Liver (tissue), 3 donors: ENCODE measurements around the gene CTPS2.

Source experiments
- GABPA ChIP-seq, 2 donors: IDR thresholded peaks in 1 of 2; conservative IDR thresholded peaks in 1 of 2; 2 replicates each; pipeline ENCODE4 v1.6.1; 2016; ENCODE audit warnings: antibody characterized with exemption in 2 of 2, mild to moderate bottlenecking in 1 of 2, moderate library complexity in 1 of 2
- HNF4G ChIP-seq: IDR thresholded peaks from 2 replicates; pipeline ENCODE4 v1.6.1; 2016; ENCODE audit warnings: antibody characterized with exemption
- JUND ChIP-seq, 2 donors: IDR thresholded peaks; 2 replicates each; pipeline ENCODE4 v1.6.1; 2016; ENCODE audit warnings: antibody characterized with exemption in 2 of 2
- RAD21 ChIP-seq, 2 donors: IDR thresholded peaks; 2 replicates each; pipeline ENCODE4 v1.6.1; 2016; ENCODE audit warnings: antibody characterized with exemption in 2 of 2, mild to moderate bottlenecking in 2 of 2
- RXRA ChIP-seq, 2 donors: IDR thresholded peaks; 2 replicates each; pipeline ENCODE4 v1.6.1; 2017 to 2018; ENCODE audit warnings: antibody characterized with exemption in 2 of 2, mild to moderate bottlenecking in 1 of 2
- SP1 ChIP-seq: IDR thresholded peaks from 2 replicates; pipeline ENCODE4 v1.6.1; 2018; ENCODE audit warnings: antibody characterized with exemption, mild to moderate bottlenecking
- YY1 ChIP-seq: IDR thresholded peaks from 2 replicates; pipeline ENCODE4 v1.6.1; 2016; ENCODE audit warnings: antibody characterized with exemption, mild to moderate bottlenecking
- TF ChIP-seq, protein P1 (sequence below): fragments of 150-350 bp; IDR thresholded peaks from 2 replicates; pipeline ENCODE4 v1.5.1; 2017; ENCODE audit warnings: improper control_type of control experiment, low read depth, low read length; ENCODE audit not compliant: missing input control
- TF ChIP-seq, protein P2 (sequence below): IDR thresholded peaks from 2 replicates; pipeline ENCODE4 v1.6.1; 2016; ENCODE audit warnings: antibody characterized with exemption
- TF ChIP-seq, protein P3 (sequence below): IDR thresholded peaks from 2 replicates; pipeline ENCODE4 v1.6.1; 2016; ENCODE audit warnings: antibody characterized with exemption, mild to moderate bottlenecking
- TF ChIP-seq, protein P4 (sequence below): IDR thresholded peaks from 2 replicates; pipeline ENCODE4 v1.6.1; 2016; ENCODE audit warnings: antibody characterized with exemption
- TF ChIP-seq, protein P5 (sequence below): IDR thresholded peaks from 2 replicates; pipeline ENCODE4 v1.6.1; 2016; ENCODE audit warnings: antibody characterized with exemption
- donor health status: healthy.
- donor health status: healthy.

DNA sequence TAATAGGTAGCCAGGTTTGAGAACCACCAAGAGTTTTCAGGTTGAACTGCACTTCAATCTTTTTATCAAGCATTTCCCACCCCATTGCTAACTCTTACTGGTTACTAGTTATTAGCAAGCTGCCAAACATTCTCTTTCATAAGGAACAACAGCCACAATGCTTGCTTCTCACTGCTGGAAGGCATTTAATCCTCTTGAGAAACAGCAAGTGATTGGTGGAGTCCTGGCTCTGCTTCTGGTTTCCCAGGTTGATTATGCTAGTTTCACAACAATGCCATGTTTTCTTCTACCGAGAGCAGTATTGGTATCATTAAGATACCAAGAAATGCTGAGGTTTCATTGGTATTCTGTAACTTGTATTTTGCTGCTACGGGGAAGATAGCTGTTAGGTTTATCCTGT lies 41.5 kb upstream of the CTPS2 start:
- TF ChIP-seq, protein P1, sequence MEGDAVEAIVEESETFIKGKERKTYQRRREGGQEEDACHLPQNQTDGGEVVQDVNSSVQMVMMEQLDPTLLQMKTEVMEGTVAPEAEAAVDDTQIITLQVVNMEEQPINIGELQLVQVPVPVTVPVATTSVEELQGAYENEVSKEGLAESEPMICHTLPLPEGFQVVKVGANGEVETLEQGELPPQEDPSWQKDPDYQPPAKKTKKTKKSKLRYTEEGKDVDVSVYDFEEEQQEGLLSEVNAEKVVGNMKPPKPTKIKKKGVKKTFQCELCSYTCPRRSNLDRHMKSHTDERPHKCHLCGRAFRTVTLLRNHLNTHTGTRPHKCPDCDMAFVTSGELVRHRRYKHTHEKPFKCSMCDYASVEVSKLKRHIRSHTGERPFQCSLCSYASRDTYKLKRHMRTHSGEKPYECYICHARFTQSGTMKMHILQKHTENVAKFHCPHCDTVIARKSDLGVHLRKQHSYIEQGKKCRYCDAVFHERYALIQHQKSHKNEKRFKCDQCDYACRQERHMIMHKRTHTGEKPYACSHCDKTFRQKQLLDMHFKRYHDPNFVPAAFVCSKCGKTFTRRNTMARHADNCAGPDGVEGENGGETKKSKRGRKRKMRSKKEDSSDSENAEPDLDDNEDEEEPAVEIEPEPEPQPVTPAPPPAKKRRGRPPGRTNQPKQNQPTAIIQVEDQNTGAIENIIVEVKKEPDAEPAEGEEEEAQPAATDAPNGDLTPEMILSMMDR = no peak
- TF ChIP-seq, protein P2, sequence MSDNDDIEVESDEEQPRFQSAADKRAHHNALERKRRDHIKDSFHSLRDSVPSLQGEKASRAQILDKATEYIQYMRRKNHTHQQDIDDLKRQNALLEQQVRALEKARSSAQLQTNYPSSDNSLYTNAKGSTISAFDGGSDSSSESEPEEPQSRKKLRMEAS = no peak
- TF ChIP-seq HNF4G (no peak), RXRA (IDR thresholded peaks at IDR 0.05) (no peak), SP1 (no peak), RAD21 (IDR thresholded peaks at IDR 0.05) (no peak), GABPA (IDR thresholded peaks at IDR 0.05 in 1 of 2, conservative IDR thresholded peaks at IDR 0.05 in 1 of 2) (no peak), YY1 (no peak), JUND (IDR thresholded peaks at IDR 0.05) (no peak)
- TF ChIP-seq, protein P3, sequence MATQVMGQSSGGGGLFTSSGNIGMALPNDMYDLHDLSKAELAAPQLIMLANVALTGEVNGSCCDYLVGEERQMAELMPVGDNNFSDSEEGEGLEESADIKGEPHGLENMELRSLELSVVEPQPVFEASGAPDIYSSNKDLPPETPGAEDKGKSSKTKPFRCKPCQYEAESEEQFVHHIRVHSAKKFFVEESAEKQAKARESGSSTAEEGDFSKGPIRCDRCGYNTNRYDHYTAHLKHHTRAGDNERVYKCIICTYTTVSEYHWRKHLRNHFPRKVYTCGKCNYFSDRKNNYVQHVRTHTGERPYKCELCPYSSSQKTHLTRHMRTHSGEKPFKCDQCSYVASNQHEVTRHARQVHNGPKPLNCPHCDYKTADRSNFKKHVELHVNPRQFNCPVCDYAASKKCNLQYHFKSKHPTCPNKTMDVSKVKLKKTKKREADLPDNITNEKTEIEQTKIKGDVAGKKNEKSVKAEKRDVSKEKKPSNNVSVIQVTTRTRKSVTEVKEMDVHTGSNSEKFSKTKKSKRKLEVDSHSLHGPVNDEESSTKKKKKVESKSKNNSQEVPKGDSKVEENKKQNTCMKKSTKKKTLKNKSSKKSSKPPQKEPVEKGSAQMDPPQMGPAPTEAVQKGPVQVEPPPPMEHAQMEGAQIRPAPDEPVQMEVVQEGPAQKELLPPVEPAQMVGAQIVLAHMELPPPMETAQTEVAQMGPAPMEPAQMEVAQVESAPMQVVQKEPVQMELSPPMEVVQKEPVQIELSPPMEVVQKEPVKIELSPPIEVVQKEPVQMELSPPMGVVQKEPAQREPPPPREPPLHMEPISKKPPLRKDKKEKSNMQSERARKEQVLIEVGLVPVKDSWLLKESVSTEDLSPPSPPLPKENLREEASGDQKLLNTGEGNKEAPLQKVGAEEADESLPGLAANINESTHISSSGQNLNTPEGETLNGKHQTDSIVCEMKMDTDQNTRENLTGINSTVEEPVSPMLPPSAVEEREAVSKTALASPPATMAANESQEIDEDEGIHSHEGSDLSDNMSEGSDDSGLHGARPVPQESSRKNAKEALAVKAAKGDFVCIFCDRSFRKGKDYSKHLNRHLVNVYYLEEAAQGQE = no peak
- TF ChIP-seq, protein P4, sequence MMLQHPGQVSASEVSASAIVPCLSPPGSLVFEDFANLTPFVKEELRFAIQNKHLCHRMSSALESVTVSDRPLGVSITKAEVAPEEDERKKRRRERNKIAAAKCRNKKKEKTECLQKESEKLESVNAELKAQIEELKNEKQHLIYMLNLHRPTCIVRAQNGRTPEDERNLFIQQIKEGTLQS = no peak
- TF ChIP-seq, protein P5, sequence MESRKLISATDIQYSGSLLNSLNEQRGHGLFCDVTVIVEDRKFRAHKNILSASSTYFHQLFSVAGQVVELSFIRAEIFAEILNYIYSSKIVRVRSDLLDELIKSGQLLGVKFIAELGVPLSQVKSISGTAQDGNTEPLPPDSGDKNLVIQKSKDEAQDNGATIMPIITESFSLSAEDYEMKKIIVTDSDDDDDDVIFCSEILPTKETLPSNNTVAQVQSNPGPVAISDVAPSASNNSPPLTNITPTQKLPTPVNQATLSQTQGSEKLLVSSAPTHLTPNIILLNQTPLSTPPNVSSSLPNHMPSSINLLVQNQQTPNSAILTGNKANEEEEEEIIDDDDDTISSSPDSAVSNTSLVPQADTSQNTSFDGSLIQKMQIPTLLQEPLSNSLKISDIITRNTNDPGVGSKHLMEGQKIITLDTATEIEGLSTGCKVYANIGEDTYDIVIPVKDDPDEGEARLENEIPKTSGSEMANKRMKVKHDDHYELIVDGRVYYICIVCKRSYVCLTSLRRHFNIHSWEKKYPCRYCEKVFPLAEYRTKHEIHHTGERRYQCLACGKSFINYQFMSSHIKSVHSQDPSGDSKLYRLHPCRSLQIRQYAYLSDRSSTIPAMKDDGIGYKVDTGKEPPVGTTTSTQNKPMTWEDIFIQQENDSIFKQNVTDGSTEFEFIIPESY = no peak
